ENCODE measurements around the gene RNPEPL1. TPM values are rescaled to one million over a fixed set of nuclear protein-coding genes. Genes with fewer than 3 reads are reported as not detected.

Gene RNPEPL1
- total RNA-seq, 1 experiment from 2014 or later: 101 TPM

DNA sequence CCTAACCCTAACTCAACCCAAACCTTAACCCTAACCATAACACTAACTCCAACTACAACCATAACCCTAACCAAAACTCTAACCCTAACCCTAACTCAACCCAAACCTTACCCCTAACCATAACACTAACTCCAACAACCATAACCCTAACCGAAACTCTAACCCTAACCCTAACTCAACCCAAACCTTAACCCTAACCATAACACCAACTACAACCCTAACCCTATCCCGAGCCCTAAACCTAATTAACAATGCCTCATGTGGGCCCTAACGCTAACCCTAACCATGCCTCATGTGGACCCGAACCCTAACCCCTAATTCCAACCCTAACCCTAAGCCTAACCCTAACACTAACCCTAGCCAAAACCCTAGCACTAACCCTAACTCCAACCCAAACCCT is 45.5 kb downstream of the RNPEPL1 start:
- TF ChIP-seq, protein P1, sequence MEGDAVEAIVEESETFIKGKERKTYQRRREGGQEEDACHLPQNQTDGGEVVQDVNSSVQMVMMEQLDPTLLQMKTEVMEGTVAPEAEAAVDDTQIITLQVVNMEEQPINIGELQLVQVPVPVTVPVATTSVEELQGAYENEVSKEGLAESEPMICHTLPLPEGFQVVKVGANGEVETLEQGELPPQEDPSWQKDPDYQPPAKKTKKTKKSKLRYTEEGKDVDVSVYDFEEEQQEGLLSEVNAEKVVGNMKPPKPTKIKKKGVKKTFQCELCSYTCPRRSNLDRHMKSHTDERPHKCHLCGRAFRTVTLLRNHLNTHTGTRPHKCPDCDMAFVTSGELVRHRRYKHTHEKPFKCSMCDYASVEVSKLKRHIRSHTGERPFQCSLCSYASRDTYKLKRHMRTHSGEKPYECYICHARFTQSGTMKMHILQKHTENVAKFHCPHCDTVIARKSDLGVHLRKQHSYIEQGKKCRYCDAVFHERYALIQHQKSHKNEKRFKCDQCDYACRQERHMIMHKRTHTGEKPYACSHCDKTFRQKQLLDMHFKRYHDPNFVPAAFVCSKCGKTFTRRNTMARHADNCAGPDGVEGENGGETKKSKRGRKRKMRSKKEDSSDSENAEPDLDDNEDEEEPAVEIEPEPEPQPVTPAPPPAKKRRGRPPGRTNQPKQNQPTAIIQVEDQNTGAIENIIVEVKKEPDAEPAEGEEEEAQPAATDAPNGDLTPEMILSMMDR (conservative IDR thresholded peaks at IDR 0.05): no peak
- TF ChIP-seq EZH2 (IDR thresholded peaks at IDR 0.05; ENCODE audit: low read depth): no peak
- Histone ChIP-seq H3K27ac (no peak overlapping the region), H3K27me3 (ENCODE audit: insufficient read depth, low read depth) (peaks cover 8% of the 10 kb centered on the region; the same call in 1 of the 2 replicates), H2AFZ (no peak overlapping the region), H3K4me3 (no peak overlapping the region), H3K4me2 (no peak overlapping the region), H3K36me3 (ENCODE audit: low read depth) (no peaks in the 10 kb centered on the region), H4K20me1 (ENCODE audit: insufficient read depth) (no peaks in the 10 kb centered on the region), H3F3A (ENCODE audit: insufficient read depth, low read depth) (no peaks in the 10 kb centered on the region), H3K9me3 (ENCODE audit: insufficient read depth, low read depth) (peaks cover 16% of the 10 kb centered on the region; the same call in 1 of the 2 replicates), H3K79me2 (ENCODE audit: low read depth) (no peaks in the 10 kb centered on the region), H3K9me2 (ENCODE audit: insufficient read depth) (no peaks in the 10 kb centered on the region), H3K4me1 (replicated peaks; ENCODE audit: insufficient read depth) (no peaks in the 10 kb centered on the region)
- ChIA-PET CTCF (no interaction called here), POLR2A (ENCODE audit: unreplicated experiment) (no interaction called here)
- no peak for DNase-seq
- no TSS peak for BruUV-seq (replicated peaks)
- intact Hi-C loops (cut with micrococcal nuclease; ENCODE audit: unreplicated experiment): no loop called here

DNA sequence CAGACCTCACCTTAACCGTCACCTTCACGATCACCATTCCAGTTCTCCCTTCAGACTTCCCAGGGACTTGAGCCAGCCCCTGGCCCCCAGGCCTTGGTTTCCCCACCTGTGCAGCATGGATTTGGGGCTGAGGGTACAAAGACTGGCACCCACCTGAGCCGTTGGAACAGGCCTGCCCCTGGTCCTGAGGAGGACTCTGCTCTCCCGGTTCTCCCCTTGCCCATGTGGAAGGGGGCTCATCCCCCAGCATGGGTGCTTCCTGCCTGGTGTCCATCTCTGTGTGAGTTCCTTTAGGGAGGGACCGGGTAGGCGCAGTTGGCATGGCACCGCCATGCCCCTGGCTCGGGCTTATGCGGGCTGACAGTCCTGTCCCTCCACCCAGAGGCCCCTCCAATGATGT is 46.1 kb downstream of the RNPEPL1 start:
- Histone ChIP-seq H4K20me1 (ENCODE audit: insufficient read depth) (no peaks in the 10 kb centered on the region), H3K27me3 (ENCODE audit: insufficient read depth, low read depth) (peaks cover 14% of the 10 kb centered on the region), H3K9me2 (ENCODE audit: insufficient read depth) (no peaks in the 10 kb centered on the region), H3K9me3 (ENCODE audit: insufficient read depth, low read depth) (peaks cover 16% of the 10 kb centered on the region; the same call in 1 of the 2 replicates), H3K27ac (no peak overlapping the region), H3K79me2 (ENCODE audit: low read depth) (no peaks in the 10 kb centered on the region), H3K4me1 (replicated peaks; ENCODE audit: insufficient read depth) (no peaks in the 10 kb centered on the region), H3K4me2 (no peak overlapping the region), H3F3A (ENCODE audit: insufficient read depth, low read depth) (no peaks in the 10 kb centered on the region), H3K4me3 (no peak overlapping the region), H3K36me3 (ENCODE audit: low read depth) (no peaks in the 10 kb centered on the region), H2AFZ (no peak overlapping the region)
- no TSS peak for BruUV-seq (replicated peaks)
- DNase-seq: no peak
- POLR2A ChIA-PET (ENCODE audit: unreplicated experiment): no interaction called here
- TF ChIP-seq, protein P1 (conservative IDR thresholded peaks at IDR 0.05): no peak
- no peak for TF ChIP-seq EZH2 (IDR thresholded peaks at IDR 0.05; ENCODE audit: low read depth)
- CTCF ChIA-PET: no interaction called here
- intact Hi-C loops (cut with micrococcal nuclease; ENCODE audit: unreplicated experiment): no loop called here

DNA sequence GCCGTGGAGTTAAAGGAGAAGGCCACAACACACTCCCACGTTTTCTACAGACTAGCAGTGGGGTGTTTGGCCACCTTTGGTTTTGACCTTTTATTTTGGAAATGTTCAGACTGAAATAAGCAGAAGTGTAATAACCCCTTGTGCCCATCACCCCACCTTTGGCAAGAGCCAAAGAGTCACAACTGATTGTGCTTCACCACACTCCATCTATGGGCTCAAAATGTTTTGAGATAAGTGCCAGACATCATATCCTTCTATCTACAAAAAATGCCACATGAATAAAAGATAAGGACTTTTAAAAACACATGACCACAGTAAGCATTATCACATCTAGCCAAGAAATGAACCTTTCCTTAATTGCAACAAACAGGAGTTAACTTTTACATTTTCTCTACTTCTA is 47.1 kb downstream of the RNPEPL1 start:
- Histone ChIP-seq H3K4me2 (no peak overlapping the region), H3K27ac (no peak overlapping the region), H3K79me2 (ENCODE audit: low read depth) (no peaks in the 10 kb centered on the region), H3K9me3 (ENCODE audit: insufficient read depth, low read depth) (peaks cover 16% of the 10 kb centered on the region; the same call in 1 of the 2 replicates), H4K20me1 (ENCODE audit: insufficient read depth) (no peaks in the 10 kb centered on the region), H3K4me1 (replicated peaks; ENCODE audit: insufficient read depth) (no peaks in the 10 kb centered on the region), H3K9me2 (ENCODE audit: insufficient read depth) (no peaks in the 10 kb centered on the region), H3K27me3 (ENCODE audit: insufficient read depth, low read depth) (peaks cover 20% of the 10 kb centered on the region), H3F3A (ENCODE audit: insufficient read depth, low read depth) (no peaks in the 10 kb centered on the region), H3K4me3 (no peak overlapping the region), H2AFZ (no peak overlapping the region), H3K36me3 (ENCODE audit: low read depth) (no peaks in the 10 kb centered on the region)
- TF ChIP-seq EZH2 (IDR thresholded peaks at IDR 0.05; ENCODE audit: low read depth): no peak
- TF ChIP-seq, protein P1 (conservative IDR thresholded peaks at IDR 0.05): no peak
- DNase-seq: no peak
- CTCF ChIA-PET: no interaction called here
- no TSS peak for BruUV-seq (replicated peaks)
- POLR2A ChIA-PET (ENCODE audit: unreplicated experiment): no interaction called here
- intact Hi-C loops (cut with micrococcal nuclease; ENCODE audit: unreplicated experiment): no loop called here
